ENCODE measurements around the gene GSDME.

GRCh38 chr7:24713850-24714675, 43.2 kb downstream of the GSDME start:
- TF ChIP-seq CTCF (IDR thresholded peaks at IDR 0.05) = no peak
- TF ChIP-seq POLR2A (IDR thresholded peaks at IDR 0.05) = no peak
